ENCODE measurements around the gene MPO.

DNA sequence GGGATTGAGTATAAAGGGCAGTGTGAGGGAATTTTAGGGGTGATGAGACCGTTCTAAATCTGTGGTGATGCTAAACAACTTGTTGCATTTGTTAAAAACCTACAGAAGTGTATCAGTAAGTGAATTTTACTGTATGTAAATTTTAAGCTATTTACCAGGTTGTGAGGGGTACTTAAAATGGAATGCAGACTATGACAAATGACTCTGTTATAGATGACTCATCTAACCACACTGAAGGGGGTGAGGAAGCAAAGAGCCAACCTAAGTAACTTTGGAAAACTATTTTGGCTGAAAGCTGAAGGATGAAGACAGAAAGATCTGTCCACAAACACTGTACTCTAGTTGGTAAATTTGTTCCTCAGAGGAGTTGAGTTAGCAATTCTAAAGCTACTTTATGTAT lies 56.4 kb downstream of the MPO start:
- TF ChIP-seq, protein P1, sequence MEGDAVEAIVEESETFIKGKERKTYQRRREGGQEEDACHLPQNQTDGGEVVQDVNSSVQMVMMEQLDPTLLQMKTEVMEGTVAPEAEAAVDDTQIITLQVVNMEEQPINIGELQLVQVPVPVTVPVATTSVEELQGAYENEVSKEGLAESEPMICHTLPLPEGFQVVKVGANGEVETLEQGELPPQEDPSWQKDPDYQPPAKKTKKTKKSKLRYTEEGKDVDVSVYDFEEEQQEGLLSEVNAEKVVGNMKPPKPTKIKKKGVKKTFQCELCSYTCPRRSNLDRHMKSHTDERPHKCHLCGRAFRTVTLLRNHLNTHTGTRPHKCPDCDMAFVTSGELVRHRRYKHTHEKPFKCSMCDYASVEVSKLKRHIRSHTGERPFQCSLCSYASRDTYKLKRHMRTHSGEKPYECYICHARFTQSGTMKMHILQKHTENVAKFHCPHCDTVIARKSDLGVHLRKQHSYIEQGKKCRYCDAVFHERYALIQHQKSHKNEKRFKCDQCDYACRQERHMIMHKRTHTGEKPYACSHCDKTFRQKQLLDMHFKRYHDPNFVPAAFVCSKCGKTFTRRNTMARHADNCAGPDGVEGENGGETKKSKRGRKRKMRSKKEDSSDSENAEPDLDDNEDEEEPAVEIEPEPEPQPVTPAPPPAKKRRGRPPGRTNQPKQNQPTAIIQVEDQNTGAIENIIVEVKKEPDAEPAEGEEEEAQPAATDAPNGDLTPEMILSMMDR (IDR thresholded peaks at IDR 0.05): no peak
- TF ChIP-seq EP300 (IDR thresholded peaks at IDR 0.05) (no peak), POLR2A (IDR thresholded peaks at IDR 0.05) (no peak)

Data from tibial nerve (tissue), 4 donors.